GM12891 (cell line): ENCODE data around the gene NMD3.

Experiments used
- POLR2A ChIP-seq: IDR thresholded peaks from 2 replicates; pipeline ENCODE4 v1.6.1; 2011; ENCODE audit warnings: low read depth, low read length, control low read depth
- POLR2AphosphoS5 ChIP-seq: IDR thresholded peaks from 2 replicates; pipeline ENCODE4 v1.6.1; 2011; ENCODE audit warnings: low read depth, low read length, control low read depth
- POU2F2 ChIP-seq: IDR thresholded peaks from 2 replicates; pipeline ENCODE4 v1.6.1; 2011; ENCODE audit warnings: low read depth, mild to moderate bottlenecking, control low read depth, low read length, moderate library complexity
- SPI1 ChIP-seq: IDR thresholded peaks from 2 replicates; pipeline ENCODE4 v1.6.1; 2011; ENCODE audit warnings: low read depth, low read length, control low read depth

DNA sequence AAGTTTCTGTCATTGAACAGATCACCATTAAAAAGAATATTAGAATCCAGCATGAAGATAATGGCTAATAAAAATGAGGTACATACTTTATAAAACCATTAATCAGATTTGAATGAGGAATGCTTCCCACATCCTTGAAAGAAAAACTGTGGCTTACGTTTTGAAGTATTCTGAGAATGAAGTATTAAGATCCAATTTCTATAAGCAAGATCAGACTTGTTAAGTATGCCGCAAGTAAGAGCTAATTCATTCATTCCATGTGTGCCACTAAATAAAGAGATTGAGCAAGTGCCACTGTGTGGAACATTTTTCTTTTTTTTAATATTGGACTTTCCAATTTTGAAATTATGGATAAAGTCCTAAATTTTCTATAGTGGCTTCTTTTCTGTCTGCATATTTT, 30.6 kb downstream of the NMD3 start:
- TF ChIP-seq POLR2A (no peak), POLR2AphosphoS5 (no peak), SPI1 (no peak), POU2F2 (no peak)
